DND-41 (cell line): ENCODE measurements around the gene TLR6.

Experiments
- ATAC-seq: fragments of 200-7000 bp; cut with Tn5 transposase; 3 replicates; pipeline ENCODE4 v1.9.1; 2021; ENCODE audit warnings: low read depth; ENCODE audit not compliant: insufficient read depth
- DNase-seq: peaks from one replicate; pipeline ENCODE4 v3.0.0-alpha.2; 2020
- H2AFZ ChIP-seq: 2 replicates; pipeline ENCODE4 v1.6.0; 2012; ENCODE audit warnings: low read depth, low read length
- H3K27ac ChIP-seq: 2 replicates; pipeline ENCODE4 v1.5.1; 2012; ENCODE audit warnings: low read length, inconsistent platforms
- H3K27me3 ChIP-seq: fragments of 200-600 bp; sonication (generic); 2 replicates; pipeline ENCODE4 v1.6.0; 2012; ENCODE audit warnings: low read length, mild to moderate bottlenecking, inconsistent platforms; ENCODE audit not compliant: insufficient read depth, poor library complexity
- H3K36me3 ChIP-seq: 2 replicates; pipeline ENCODE4 v1.5.1; 2012; ENCODE audit warnings: low read length, inconsistent platforms; ENCODE audit not compliant: insufficient read depth
- H3K4me1 ChIP-seq: 2 replicates; pipeline ENCODE4 v1.5.1; 2012; ENCODE audit warnings: mild to moderate bottlenecking, low read length; ENCODE audit not compliant: insufficient read depth
- H3K4me2 ChIP-seq: 2 replicates; pipeline ENCODE4 v1.6.0; 2012; ENCODE audit warnings: mild to moderate bottlenecking, moderate library complexity, low read length, inconsistent platforms; ENCODE audit not compliant: insufficient read depth
- H3K4me3 ChIP-seq, 2 experiments: fragments of 200-600 bp in 1 of 2; shearing (Covaris generic) in 1 of 2; 2 replicates each; pipeline ENCODE4 v1.5.1; 2012 to 2016; ENCODE audit warnings: inconsistent platforms in 2 of 2, low read length in 2 of 2, mild to moderate bottlenecking in 2 of 2, low read depth in 1 of 2, moderate library complexity in 1 of 2
- H3K79me2 ChIP-seq: 2 replicates; pipeline ENCODE4 v1.6.0; 2012; ENCODE audit warnings: low read length, inconsistent platforms; ENCODE audit not compliant: insufficient read depth
- H3K9ac ChIP-seq: 2 replicates; pipeline ENCODE4 v1.6.0; 2012; ENCODE audit warnings: low read depth, mild to moderate bottlenecking, inconsistent platforms, low read length, moderate library complexity
- H3K9me3 ChIP-seq: 2 replicates; pipeline ENCODE4 v1.5.1; 2012; ENCODE audit warnings: low read length, moderate library complexity, mild to moderate bottlenecking, inconsistent platforms; ENCODE audit not compliant: insufficient read depth, severe bottlenecking
- H4K20me1 ChIP-seq: 2 replicates; pipeline ENCODE4 v1.6.0; 2012; ENCODE audit warnings: low read length; ENCODE audit not compliant: insufficient read depth
- EZH2 ChIP-seq: IDR thresholded peaks from 3 replicates; pipeline ENCODE4 v1.6.1; 2012; ENCODE audit warnings: borderline replicate concordance, low read depth, mild to moderate bottlenecking, moderate library complexity, low read length, inconsistent platforms; ENCODE audit not compliant: severe bottlenecking
- TF ChIP-seq, protein P1 (sequence below): IDR thresholded peaks from 2 replicates; pipeline ENCODE4 v1.5.1; 2012; ENCODE audit warnings: borderline replicate concordance, low read length, moderate library complexity, mild to moderate bottlenecking; ENCODE audit not compliant: poor library complexity, severe bottlenecking; ENCODE audit errors: extremely low read depth

The TLR6 gene

DNA sequence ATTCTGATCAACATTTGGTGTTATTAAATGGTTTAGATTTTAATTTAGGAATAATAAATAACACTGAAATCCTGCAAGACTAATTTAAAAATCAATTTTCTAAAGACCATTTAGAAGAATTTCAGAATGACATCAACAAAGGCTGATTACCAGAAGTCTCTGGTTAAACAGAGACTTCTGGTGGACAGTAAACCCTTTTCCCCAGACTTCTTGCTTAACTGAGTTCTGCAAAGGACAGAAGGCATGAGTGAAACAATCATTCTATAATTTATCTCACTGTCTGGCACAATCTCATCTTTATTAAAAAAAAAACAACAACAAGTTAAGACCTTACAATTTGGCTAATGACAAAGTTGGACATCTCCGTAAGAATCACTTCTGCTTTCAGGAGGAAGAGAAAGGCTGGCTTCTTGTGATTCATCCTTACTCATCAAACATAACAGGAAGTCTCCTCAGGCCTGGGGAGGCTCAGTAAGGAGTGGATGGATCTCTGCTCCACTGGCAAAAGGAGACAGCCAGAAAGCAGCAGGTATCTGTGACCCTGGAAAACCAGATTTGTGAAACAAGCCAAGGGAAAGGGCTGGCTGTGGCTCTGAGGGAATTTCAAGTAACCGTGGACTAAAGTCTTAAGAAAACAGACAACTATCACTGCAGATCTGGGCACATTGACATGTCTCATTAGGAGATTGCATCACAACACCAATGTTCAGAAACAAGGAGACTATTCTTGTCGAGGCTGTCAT, 908 bp upstream of the TLR6 start:
- Histone ChIP-seq H3K4me3 (peak overlapping the region; percentile 3 to 41; a peak in 1 of 4 replicates), H3K4me2 (peak overlapping the region; percentile 60), H3K36me3 (no peaks in the 10 kb centered on the region), H3K27ac (no peak overlapping the region), H2AFZ (peak overlapping the region; percentile 33), H4K20me1 (no peaks in the 10 kb centered on the region), H3K9ac (peak overlapping the region; percentile 24; the same call in 1 of the 2 replicates), H3K4me1 (peaks cover 29% of the 10 kb centered on the region), H3K27me3 (no peaks in the 10 kb centered on the region), H3K9me3 (no peaks in the 10 kb centered on the region), H3K79me2 (no peaks in the 10 kb centered on the region)
- DNase-seq (peak; percentile 24), ATAC-seq (0 out of 3 replicates have a peak, but pooled peaks have one; percentile 18)
- TF ChIP-seq, protein P1, sequence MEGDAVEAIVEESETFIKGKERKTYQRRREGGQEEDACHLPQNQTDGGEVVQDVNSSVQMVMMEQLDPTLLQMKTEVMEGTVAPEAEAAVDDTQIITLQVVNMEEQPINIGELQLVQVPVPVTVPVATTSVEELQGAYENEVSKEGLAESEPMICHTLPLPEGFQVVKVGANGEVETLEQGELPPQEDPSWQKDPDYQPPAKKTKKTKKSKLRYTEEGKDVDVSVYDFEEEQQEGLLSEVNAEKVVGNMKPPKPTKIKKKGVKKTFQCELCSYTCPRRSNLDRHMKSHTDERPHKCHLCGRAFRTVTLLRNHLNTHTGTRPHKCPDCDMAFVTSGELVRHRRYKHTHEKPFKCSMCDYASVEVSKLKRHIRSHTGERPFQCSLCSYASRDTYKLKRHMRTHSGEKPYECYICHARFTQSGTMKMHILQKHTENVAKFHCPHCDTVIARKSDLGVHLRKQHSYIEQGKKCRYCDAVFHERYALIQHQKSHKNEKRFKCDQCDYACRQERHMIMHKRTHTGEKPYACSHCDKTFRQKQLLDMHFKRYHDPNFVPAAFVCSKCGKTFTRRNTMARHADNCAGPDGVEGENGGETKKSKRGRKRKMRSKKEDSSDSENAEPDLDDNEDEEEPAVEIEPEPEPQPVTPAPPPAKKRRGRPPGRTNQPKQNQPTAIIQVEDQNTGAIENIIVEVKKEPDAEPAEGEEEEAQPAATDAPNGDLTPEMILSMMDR, result no peak
- no peak for TF ChIP-seq EZH2

DNA sequence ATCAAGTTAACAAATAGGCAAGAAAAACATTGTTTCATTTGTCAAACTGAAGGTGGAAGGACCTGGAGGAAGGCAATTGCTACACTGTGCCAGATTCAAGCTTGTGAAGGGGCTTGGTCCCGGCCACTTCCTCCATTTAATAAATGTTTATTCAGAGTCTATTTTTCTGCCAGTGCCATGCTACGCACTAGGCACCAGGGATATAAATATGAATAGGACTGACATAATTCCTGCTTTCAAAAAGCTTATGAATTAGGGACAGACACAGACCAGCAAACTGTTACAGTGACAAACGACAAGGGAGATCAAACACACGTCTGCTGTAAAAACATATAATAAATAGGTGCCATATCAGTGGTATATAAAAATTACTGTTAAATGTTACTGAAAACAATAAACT, 571 bp downstream of the TLR6 start:
- H3K36me3 ChIP-seq, result no peaks in the 10 kb centered on the region
- H3K27me3 ChIP-seq, result no peaks in the 10 kb centered on the region
- H3K9me3 ChIP-seq, result no peaks in the 10 kb centered on the region
- H3K9ac ChIP-seq, result peak overlapping the region; percentile 24; the same call in 1 of the 2 replicates
- H3K4me1 ChIP-seq, result peaks cover 29% of the 10 kb centered on the region
- H3K27ac ChIP-seq, result no peak overlapping the region
- H3K79me2 ChIP-seq, result no peaks in the 10 kb centered on the region
- H2AFZ ChIP-seq, result no peak overlapping the region
- DNase-seq (peak; percentile 37), ATAC-seq (peak; percentile 67)
- no peak for TF ChIP-seq EZH2
- TF ChIP-seq, protein P1, result no peak
- peak overlapping the region in 1 of 2 experiments; percentile 41; a peak in 1 of 4 replicates for H3K4me3 ChIP-seq
- H3K4me2 ChIP-seq, result peak overlapping the region; percentile 60
- H4K20me1 ChIP-seq, result no peaks in the 10 kb centered on the region

DNA sequence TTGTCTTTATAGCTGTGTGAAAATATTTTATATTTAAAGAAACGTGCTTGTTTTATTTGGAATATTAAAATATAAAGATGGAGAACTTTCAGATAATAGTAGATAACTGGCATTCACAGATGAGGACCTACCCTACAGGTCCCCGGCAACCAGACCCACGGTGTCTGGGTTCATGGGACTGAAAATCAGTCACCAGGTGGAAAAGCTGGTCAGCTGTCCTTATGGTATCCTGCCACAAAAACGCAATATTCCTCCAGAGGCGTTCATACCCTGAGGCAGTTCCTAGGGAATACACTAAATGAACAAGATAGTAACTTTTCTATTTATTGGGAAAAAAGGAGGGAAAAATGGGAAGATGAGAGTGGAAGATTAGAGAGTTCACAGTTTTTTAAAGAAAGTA, 1.2 kb downstream of the TLR6 start:
- H3K36me3 ChIP-seq, result no peaks in the 10 kb centered on the region
- ATAC-seq (no peak), DNase-seq (no peak)
- TF ChIP-seq EZH2, result no peak
- TF ChIP-seq, protein P1, result no peak
- no peak overlapping the region for H3K4me3 ChIP-seq
- no peaks in the 10 kb centered on the region for H4K20me1 ChIP-seq
- H3K9me3 ChIP-seq, result no peaks in the 10 kb centered on the region
- no peak overlapping the region for H3K4me2 ChIP-seq
- H3K9ac ChIP-seq, result no peak overlapping the region
- H3K4me1 ChIP-seq, result peaks cover 29% of the 10 kb centered on the region
- no peaks in the 10 kb centered on the region for H3K27me3 ChIP-seq
- no peaks in the 10 kb centered on the region for H3K79me2 ChIP-seq
- no peak overlapping the region for H2AFZ ChIP-seq
- no peak overlapping the region for H3K27ac ChIP-seq
